HG02571 (cell line): ENCODE results near the gene VPS8.

Source experiments
- ATAC-seq: cut with Tn5 transposase; IDR thresholded peaks from one replicate; pipeline ENCODE4 v1.9.1; 2021; ENCODE audit warnings: mild to moderate bottlenecking, moderate library complexity; ENCODE audit not compliant: unreplicated experiment

VPS8 gene

DNA sequence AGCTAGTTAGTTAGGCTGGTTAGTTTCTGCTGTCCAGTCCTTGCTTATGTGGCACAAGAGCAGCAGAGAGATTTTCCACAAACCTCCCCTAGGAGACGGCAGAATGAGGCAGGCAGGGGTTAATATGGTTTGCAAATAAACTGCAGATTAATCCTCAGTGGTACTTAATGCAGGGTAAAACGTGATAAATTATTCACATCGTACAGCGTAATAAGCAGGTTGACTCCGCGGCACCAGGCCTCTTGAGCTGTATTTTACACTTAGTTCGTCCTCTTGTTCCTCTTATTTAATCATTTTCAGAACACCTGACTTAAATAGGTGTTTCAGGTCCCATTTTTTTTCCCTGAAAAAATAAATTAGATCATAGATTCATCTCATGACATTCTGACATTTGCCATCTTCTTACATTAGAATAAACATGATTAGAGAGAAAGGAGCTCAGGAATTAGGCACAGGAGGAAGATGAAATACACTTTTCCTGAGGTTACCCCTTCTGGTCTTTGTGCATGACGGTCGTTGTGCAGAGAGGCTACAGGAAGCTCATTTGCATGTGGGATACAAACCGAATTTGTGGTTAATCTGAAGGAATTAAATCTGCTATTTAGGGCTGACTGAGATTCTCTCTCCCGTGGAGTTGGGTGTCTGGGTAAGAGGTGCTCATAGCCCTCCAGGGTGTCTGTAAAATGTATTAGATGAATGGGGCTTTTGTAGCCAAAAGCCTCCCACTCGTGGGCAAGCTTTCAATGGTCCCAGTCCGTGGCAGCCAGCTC lies 27.1 kb upstream of the VPS8 start:
- ATAC-seq = no peak

DNA sequence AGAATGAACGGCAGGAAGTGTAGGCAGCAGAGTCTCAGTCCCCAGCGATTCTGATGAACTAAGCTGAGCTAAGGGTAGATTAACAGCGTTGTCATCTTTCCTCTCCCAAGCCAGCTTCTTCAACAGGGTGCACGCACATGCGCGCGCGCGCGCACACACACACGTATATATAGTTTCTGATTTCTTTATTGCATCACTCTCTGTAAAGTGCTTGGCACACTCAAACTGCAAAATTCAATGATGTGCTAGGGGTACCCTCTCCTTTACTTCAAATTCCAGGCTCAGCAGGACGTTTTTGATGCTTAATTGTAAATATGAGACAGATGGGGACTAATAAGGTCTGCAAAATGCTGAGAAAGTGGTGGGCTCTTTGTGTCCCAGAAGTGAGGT lies 26.1 kb upstream of the VPS8 start:
- ATAC-seq = no peak

DNA sequence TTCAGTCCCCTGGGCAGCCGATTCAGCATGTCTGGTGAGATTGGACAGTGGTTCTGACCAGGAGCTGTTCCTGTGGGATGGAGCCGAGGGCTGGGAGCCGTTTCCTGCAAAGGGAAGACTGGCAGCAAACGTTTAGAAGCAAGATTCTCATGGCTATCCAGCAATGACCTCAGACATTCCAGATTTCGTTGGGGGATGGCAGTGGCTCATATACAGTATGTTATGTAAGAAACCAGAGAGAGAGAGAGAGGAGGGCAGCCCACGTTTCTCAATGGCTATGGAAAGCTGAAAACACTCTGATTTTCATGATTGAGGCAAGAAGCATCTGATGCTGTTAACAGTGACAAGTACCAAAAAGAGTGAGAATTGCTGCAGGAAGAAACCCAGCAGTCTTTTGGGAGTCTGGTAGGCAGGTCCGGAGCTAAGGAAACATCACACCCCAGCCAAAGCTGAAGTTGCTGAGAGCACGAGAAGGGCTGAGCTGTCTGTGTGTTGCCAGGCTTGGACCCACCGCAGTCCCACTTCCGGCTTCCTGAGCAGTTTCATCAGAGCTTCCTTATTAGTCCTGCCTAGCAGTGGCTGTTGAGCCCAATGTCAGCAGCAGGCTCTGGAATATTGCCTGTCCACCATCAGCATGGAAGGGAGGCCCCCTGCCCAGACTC lies 25.6 kb upstream of the VPS8 start:
- no peak for ATAC-seq

DNA sequence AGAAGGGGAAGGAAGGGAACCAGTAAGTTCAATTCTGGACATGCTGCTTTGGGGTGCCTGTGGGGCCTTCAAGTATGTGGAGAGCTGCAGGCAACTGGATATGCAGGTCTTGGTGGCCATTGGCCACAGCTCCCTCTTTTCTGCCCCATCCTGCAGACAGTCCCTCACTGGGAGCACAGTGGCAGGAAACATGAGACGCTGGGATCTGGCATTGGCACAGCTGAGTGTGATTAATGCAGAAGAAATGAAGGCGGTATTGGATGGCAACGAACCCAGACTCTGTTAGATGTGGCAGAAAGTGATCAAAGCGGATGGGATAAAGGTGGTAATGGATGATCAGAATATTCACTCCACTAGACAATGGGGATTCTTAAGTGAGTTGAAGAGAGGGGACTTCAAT lies 23.2 kb upstream of the VPS8 start:
- ATAC-seq = no peak

DNA sequence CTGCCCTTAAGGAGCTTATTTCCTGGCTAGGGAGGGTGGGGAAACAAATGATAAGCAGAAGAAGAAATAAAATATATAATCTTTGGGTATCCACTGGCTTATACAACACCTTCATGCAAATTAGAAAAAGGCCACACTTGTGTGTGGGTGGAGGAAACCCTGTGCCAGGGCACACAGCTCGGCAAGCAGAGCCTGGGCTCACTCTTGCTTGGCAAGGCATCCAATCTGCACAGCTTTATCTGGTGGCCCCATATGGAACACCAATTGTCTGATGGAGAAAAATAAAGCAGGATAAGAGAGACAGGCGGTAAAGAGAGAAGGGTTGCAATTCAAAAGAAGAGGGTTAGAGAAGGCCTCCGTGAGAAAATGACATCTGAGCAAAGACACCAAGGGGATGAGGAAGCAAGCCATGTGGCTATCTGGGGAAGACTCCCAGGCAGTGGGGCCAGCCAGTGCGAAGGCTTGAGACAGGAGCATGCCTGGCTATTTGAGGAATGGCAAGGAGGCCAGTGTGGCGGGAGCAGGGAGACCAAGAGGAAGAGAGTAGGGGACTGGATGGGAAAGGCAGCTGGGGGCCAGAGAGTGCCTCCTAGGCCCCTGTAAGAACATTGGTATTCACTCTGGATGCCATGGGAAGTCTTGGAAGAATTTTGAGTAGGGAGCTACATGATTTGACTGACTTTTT lies 22.5 kb upstream of the VPS8 start:
- ATAC-seq = no peak

DNA sequence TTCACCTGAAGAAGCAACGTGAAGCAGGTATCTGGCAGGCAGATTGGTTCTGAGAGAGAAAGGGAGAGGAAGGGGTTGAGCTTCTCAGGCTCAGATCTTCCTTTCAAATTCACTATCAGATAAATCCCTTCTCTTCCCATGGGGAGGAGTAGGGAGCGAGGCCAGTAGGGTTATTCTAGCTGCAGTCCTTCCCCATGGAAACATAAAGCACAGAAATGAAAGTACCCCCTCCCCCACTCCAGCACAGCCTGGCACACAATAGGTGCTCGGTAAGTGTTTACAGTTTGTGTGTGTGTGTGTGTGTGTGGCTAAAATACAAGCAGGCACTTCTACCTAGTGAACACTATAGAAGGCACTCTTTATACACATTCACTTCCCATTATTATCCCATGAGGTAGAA lies 20.8 kb upstream of the VPS8 start:
- no peak for ATAC-seq

DNA sequence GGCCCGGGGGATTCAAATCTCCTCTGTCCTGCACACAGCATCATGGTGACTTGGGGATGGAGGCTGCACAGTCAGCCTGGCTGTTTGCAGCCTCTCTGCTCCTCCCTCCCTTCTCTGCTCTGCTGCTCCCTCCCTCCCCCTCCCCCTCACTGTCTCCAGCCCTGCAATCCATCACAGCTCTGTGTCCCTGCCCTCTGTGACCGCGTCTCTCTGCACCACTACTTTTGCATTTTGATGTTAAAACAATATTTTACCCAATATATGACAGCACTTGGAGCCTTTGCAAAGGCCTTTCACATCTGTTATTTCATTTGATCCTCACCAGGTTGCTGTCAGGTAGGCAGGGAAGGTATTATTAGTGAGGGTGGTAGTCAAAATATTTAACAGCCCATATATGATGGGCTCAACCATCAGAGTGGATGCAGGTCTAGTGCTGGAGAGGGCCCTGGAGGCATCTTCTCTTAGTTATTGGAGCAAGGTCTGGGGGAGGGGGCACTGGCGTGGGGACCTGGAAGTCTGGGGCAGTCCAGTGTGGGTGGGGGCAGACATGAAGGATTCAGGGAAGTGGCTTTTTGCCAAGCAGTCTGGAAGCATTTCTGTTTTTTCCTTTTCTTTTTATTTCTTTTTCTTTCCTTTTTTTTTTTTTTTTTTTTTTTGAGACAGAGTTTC lies 16.3 kb upstream of the VPS8 start:
- no peak for ATAC-seq

DNA sequence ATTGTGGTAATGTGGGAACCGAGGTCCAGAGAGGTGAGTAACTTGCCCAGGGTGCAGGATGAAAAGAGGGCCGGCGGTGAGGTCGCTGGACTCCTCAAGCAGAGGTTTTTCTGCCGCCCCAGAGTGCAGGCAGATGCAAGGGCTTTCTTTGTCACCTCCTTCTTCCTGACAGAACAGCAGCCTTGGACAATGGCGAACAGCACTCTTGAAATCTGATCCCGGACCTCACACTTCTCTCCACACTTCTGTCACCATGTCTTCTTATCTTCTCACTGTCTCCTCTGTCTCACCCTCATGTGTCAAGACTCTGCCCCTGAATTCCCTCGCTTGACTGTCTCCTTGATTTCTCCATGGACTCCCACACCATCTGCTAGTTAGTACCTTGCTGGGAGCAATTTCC lies 15.4 kb upstream of the VPS8 start:
- ATAC-seq = no peak

DNA sequence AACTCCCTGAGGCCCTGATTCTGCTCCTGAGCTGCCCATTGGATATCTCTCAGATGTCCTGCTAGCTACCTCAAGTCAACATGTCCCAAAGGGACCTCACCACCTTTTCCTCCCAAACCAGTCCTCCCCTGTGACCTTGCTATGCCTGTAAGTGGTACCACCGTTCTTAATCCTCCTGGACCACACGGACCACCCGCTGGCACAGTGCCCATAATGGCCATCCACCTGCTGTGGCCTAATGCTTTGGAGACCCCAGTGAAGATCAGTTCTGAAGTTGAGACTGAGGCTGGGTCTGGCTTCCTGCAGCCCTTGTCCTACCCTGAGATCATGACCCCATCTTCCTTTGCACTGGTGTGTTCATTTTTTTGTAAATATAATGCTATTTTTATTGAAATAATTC lies 15.0 kb upstream of the VPS8 start:
- no peak for ATAC-seq

DNA sequence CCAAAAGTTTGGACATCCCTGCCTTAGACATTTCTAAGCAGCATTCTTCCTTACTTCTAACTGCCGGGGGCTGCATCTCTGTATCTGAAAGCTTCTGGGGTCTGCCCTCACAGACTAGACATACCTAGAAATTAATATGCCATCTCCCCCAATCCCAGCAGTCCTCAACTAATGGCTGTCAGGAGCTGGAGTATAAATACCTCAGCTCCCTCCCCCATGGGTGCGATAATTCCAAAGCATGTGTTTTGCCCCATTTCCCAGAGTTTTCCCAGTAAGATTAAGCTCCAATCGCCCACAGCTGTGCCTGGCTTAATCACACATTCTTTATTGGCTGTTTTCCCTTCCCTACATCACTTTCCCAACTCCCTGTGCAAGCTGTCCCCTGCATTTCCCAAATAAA lies 13.8 kb upstream of the VPS8 start:
- ATAC-seq = no peak

DNA sequence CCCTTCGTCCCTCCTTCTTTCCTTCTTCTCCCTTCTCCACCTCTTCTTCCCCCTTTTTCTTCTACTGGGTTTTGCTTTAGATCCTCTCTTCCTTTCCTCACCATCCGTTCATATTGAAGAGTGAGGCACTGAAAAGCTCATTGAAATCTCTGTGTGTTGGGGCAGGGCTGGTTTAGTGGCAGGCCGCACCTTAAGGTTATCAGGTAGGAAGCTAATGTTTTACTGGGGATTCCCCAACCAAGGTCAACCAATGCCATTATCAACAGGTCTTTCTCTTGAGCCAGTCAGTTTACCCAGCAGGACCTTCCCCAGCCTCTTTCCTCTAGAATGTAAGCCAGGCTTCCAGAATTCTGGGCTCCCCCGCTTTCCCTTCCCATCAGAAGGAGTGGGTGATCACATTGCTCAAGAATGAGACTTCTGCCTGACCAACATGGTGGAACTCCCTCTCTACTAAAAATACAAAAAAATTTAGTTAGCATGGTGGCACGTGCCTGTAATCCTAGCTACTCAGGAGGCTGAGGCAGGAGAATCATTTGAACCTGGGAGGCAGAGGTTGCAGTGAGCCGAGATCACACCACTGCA lies 11.5 kb upstream of the VPS8 start:
- ATAC-seq = no peak

DNA sequence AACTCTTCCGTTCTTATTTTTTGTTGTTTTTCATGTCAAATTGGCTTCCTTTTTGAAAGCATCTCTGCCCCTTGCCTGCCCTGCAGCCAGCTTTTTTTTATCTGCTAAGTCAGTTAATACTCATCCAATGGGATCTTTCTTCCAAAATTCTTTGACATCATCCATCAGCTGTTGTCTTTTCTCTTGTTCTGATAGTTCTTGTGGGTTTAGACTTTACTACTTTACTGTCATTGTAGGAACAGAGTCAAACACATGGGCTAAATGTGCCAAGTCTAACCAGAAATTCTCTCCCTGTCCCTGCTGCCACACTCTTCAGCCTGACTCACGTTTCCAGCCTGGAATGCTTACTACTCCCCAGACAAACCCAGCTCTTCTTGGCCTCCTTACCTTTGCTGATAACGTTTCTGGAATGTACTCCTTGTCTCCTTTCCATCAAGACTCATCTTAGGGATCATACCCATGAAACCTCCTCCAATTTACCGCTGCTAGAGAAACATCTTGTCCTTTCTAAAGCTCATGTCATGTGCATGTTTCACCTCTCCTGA lies 10.7 kb upstream of the VPS8 start:
- ATAC-seq = no peak

DNA sequence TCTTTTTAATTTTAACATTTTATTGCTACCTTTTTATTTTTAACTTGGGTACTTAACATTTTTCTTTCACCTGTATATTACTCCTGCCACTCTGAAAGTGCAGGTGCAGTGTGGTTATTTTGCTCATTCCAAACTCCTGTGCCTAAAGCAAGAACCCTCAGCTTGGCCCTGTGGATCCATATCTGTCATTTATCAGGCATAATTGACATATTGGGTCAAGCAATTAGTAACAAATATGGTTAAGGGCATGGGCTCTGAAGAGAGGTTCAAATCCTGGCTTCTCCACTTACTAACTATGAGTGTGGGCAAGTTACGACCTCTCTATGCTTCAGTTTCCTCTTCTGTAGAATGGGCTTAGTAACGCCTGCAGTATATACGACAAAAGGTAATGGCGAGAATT lies 9.8 kb upstream of the VPS8 start:
- no peak for ATAC-seq

DNA sequence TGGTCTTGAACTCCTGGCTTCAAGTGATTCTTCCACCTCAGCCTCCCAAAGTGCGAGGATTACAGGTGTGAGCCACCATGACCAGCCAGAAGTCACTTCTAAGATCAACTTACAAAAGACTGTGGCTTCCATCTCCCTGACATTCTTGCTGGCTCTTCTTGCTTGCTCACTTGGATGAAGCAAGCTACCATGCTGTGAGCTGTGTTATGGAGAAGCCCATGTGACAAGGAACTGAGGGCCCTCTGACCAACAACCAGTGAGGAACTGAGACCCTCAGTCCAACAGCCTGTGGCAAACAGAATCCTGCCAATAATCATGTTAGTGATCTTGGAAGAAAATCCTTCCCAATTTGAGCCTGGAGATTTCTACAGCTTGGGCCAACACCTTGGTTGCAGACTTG lies 7.2 kb upstream of the VPS8 start:
- no peak for ATAC-seq

DNA sequence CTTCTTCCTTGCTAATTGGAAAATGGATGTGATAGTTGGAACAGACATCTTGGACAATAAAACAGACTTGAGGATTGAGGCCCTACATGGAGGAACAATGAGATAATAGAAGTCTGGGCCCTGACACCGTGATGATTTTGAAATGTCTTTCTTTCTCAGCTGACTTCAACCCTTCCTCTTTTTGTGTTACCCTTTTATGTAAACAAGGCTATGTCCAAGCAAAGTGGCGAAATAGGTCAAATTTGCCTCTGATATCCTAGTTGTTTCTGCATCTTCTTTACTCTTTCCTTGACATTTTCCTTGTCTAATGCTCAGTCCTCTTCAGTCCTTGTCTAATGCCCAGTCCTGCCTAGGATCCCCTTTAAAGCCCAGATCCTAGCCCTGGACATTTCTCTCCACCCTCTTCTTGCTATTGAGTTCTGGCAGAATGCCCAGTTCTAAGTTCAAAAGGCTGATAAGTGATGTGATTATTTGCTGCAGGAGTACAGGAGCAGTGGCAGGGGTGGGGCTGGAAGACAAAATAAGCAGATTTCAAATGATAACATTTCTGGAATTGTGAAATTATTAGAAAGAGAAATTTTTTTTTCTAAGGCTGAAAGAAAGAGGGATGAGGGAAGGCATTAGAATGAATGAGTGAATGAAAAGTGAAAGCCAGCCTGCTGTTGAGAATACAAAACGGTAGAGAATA lies 6.5 kb upstream of the VPS8 start:
- ATAC-seq = no peak

DNA sequence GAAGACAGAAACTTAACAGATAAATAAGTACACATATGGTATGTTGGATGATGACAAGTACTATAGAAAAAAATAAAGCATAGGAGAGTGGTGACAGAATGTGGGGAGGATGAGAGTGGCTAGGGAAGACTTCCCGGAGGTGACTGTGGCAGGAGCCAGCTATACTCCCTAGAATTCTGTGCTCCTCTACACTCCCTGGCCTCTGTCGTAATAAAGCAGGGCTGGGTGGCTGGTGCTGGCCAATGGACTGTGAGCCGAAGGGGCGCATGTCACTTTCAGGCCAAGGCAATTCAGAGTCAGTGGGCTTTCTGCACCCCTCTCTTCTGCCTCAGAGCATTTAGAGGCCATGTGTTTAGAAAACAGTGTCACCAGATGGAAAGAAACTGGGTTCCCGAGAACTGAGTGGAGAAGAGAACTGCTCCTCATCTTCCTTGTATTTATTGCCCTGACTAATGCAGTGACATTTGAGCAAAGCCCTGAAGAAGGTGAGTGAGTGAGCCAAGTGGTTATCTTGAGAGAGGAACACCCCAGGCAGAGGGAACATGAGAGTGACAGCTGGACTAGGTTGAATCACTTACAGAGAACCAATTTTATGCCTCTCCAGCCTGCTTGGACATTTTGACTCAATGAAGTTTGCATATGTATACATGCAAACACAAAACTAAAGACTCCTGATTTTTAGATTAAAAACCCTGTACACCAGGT lies 5.2 kb upstream of the VPS8 start:
- no peak for ATAC-seq

DNA sequence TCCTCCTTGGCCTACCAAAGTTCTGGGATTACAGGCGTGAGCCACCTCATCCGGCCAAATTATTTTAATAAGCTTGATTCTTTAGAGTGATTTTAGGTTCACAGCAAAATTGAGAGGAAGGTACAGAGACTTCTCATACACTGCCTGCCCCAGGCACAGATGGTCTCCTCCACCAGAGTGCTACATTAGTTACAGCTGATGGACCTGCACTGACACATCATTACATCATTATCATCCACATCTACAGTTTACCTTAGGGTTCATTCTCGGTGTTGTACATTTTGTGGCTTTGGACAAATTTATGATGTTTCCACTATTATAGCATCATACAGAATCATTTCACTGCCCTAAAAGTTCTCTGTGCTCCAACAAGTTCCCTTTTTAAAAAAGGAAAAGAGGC lies 4.4 kb upstream of the VPS8 start:
- no peak for ATAC-seq

DNA sequence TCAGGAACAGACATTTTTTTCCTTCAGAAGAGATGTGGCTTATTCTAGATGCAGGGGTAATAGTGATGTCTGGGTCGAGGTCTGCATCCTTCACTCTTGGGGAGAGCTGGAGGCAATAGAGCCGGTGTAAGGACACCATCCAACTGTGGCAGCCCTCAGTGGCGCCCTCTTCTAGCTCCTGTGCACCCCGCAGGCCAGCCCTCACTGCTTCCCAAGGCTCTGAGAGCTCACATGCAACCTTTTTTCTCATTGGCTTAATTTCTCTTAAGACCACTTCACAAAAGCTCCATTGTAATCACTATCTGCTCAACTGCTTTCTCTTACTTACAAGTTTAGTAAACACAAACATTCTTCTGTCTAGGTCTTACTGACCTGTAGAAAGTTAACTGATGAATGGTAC lies 3.9 kb upstream of the VPS8 start:
- ATAC-seq = no peak

DNA sequence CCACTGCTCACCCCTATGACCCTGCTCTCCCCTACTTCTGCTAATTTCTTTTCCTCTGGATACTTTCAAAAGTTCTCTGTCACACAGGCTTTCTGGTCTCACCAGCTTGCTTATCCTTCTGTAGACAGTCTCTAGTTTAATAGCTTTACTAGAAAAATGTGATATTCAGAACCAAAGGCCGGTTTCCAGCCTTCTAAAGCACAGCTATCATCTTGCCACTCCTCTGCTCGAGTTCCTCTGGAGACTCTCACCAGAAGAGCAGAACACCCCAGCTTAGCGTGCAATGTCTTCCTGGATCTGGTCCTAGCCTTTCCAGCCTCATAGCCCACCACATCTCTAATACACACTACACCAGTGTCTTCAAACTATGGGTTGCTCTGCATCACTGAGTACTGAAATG lies 1.8 kb upstream of the VPS8 start:
- no peak for ATAC-seq

DNA sequence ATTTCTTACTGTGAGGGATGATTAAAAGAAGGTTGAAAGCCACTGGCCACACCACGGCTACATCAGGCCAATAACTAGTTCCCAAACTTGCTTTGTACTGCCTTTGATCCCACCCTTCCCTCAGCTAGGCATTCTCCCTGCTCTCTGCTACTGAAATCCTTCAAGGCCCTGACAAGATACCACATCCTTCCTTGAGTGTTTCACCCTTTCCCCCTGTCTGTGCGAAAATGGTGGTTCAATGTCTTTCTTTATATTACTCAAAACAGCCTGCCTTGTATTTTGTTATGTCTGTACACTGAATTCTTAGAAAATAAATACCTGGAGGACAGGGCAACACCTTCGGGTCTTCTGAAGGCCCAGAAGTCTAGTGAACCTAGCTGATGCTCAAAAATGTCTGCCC lies 932 bp upstream of the VPS8 start:
- ATAC-seq = no peak
